ENCODE data around the gene CYTH1. TPM values are rescaled to one million over a fixed set of nuclear protein-coding genes. Genes with fewer than 3 reads are reported as not detected.

CYTH1 gene
- total RNA-seq, 2 experiments from 2014 or later, result 73.0 to 148 TPM

DNA sequence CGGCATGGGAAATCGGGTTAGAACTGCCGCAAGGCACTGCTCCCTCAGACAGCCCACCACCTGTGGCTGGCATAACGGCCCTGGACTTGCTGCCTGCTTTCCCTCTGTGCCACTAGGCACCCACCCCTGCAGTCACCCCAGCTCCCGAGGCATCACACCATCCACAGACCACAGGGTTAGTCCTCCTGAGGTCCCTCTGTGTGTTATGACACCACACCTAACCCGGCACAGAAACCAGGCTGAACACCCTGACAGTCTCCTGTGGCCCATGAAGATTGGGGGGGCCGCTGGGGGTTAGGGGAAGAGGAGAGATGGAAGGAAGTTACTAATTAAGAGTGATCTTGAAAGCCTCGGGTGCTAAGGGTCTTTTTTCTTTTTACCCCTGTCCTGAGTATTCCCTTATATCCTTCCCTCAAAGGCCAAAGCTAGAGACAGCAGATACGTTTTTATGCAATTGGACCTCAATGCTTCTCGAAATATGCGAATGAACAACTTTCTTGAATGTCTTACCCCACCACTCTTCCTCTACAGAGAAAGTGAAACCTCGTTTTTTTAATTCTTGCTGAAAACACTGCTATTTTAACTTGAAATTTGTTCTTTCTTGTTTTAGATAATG is 7.0 kb downstream of the CYTH1 start:
- H3K9me2 ChIP-seq (ENCODE audit: insufficient read depth, low read length), result no peaks in the 10 kb centered on the region
- peaks cover 65% of the 10 kb centered on the region for H3K4me1 ChIP-seq (ENCODE audit: insufficient read depth, low read length, poor library complexity, severe bottlenecking)
- TSS peak; percentile 81 for BruUV-seq (replicated peaks)
- H3K79me2 ChIP-seq (ENCODE audit: insufficient read depth, low read depth, low read length), result peaks cover 98% of the 10 kb centered on the region
- ChIA-PET CTCF (ENCODE audit: unreplicated experiment) (interaction anchor here (0.5 kb wide), 1 partner anchor 1991 kb away, joined by 3 read pairs; no protein-coding TSS in a partner anchor), POLR2A (interaction anchor here (0.5 to 1.9 kb wide), 10 partner anchors 9 to 70 kb away, joined by 3 to 8 read pairs (median 4); no protein-coding TSS in a partner anchor)
- peaks cover 11% of the 10 kb centered on the region for H3K36me3 ChIP-seq (ENCODE audit: insufficient read depth, low read length)
- TF ChIP-seq, protein P1, sequence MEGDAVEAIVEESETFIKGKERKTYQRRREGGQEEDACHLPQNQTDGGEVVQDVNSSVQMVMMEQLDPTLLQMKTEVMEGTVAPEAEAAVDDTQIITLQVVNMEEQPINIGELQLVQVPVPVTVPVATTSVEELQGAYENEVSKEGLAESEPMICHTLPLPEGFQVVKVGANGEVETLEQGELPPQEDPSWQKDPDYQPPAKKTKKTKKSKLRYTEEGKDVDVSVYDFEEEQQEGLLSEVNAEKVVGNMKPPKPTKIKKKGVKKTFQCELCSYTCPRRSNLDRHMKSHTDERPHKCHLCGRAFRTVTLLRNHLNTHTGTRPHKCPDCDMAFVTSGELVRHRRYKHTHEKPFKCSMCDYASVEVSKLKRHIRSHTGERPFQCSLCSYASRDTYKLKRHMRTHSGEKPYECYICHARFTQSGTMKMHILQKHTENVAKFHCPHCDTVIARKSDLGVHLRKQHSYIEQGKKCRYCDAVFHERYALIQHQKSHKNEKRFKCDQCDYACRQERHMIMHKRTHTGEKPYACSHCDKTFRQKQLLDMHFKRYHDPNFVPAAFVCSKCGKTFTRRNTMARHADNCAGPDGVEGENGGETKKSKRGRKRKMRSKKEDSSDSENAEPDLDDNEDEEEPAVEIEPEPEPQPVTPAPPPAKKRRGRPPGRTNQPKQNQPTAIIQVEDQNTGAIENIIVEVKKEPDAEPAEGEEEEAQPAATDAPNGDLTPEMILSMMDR (conservative IDR thresholded peaks at IDR 0.05; ENCODE audit: low read length), result no peak
- TF ChIP-seq EZH2phosphoT487 (IDR thresholded peaks at IDR 0.05; ENCODE audit: borderline replicate concordance, low read depth, low read length), result no peak
- intact Hi-C loops (cut with micrococcal nuclease; ENCODE audit: unreplicated experiment), result loop anchor here (2.0 kb wide), 3 partner anchors 16 to 60 kb away; no protein-coding TSS in a partner anchor
- peak; percentile 60 for DNase-seq (ENCODE audit: low spot score)
- peak overlapping the region; percentile 67 for H3K4me3 ChIP-seq (ENCODE audit: low read depth, low read length, poor library complexity, severe bottlenecking)
- H3K9me3 ChIP-seq (ENCODE audit: low read length), result no peaks in the 10 kb centered on the region
- H3K27ac ChIP-seq (ENCODE audit: low read depth, low read length, poor library complexity, severe bottlenecking), result peak overlapping the region; percentile 82
- H4K20me1 ChIP-seq (ENCODE audit: insufficient read depth, low read length), result no peaks in the 10 kb centered on the region; the same call in 1 of the 2 replicates
- H3K4me2 ChIP-seq (ENCODE audit: low read length), result peak overlapping the region; percentile 97
- H2AFZ ChIP-seq (ENCODE audit: low read length), result peak overlapping the region; percentile 21; the same call in 1 of the 2 replicates

DNA sequence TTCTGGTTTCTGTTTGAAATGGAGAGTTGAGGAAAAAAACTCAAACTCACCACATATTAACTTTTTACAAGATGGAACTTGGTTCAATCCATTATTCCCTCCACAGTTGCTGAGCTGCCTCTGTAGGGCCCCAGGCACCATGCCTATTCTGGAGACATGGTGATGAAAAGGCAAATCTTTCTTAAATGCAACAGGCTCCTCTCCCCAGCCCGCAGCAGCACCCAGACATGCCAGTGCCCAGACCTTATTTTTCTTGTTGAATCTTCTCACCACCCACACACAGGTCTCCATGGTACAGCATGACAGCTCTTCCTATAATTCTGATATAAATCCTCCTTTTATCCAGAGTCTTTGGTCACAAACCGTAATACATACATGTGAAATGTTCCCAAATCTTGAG is 7.6 kb downstream of the CYTH1 start:
- Histone ChIP-seq H4K20me1 (ENCODE audit: insufficient read depth, low read length) (no peaks in the 10 kb centered on the region; the same call in 1 of the 2 replicates), H3K27ac (ENCODE audit: low read depth, low read length, poor library complexity, severe bottlenecking) (peak overlapping the region; percentile 82), H3K9me3 (ENCODE audit: low read length) (no peaks in the 10 kb centered on the region), H3K4me2 (ENCODE audit: low read length) (peak overlapping the region; percentile 97), H3K79me2 (ENCODE audit: insufficient read depth, low read depth, low read length) (peaks cover 96% of the 10 kb centered on the region), H3K4me1 (ENCODE audit: insufficient read depth, low read length, poor library complexity, severe bottlenecking) (peaks cover 62% of the 10 kb centered on the region), H3K4me3 (ENCODE audit: low read depth, low read length, poor library complexity, severe bottlenecking) (peak overlapping the region; percentile 67), H2AFZ (ENCODE audit: low read length) (peak overlapping the region; percentile 21; the same call in 1 of the 2 replicates), H3K36me3 (ENCODE audit: insufficient read depth, low read length) (peaks cover 11% of the 10 kb centered on the region), H3K9me2 (ENCODE audit: insufficient read depth, low read length) (no peaks in the 10 kb centered on the region)
- TF ChIP-seq EZH2phosphoT487 (IDR thresholded peaks at IDR 0.05; ENCODE audit: borderline replicate concordance, low read depth, low read length), result no peak
- TF ChIP-seq, protein P1 (conservative IDR thresholded peaks at IDR 0.05; ENCODE audit: low read length), result no peak
- CTCF ChIA-PET (ENCODE audit: unreplicated experiment), result interaction anchor here (0.5 kb wide), 1 partner anchor 1992 kb away, joined by 3 read pairs; no protein-coding TSS in a partner anchor
- intact Hi-C loops (cut with micrococcal nuclease; ENCODE audit: unreplicated experiment), result loop anchor here (2.0 kb wide), 3 partner anchors 16 to 60 kb away; no protein-coding TSS in a partner anchor
- no TSS peak for BruUV-seq (replicated peaks)
- peak; percentile 47 for DNase-seq (ENCODE audit: low spot score)
- POLR2A ChIA-PET, result interaction anchor here (0.5 to 1.9 kb wide), 6 partner anchors 8 to 41 kb away, joined by 3 to 8 read pairs (median 3); no protein-coding TSS in a partner anchor

Measured in OCI-LY7 (cell line).